GM19240 (cell line): Measurements from ENCODE around the gene ZCCHC24.

Source experiments
- DNase-seq: peaks from one replicate; pipeline ENCODE4 v3.0.0; 2011; ENCODE audit warnings: low spot score; ENCODE audit not compliant: insufficient read length

ZCCHC24 gene

GRCh38 chr10:79384773-79385391 is 60.5 kb downstream of the ZCCHC24 start:
- no peak for DNase-seq

GRCh38 chr10:79383974-79384606 is 61.3 kb downstream of the ZCCHC24 start:
- no peak for DNase-seq

- no peak for DNase-seq
Measured at GRCh38 chr10:79382491-79382941, 62.9 kb downstream of the ZCCHC24 start.

- DNase-seq = no peak
Measured at GRCh38 chr10:79381804-79382221, 63.6 kb downstream of the ZCCHC24 start.

GRCh38 chr10:79380946-79381721 is 64.3 kb downstream of the ZCCHC24 start:
- no peak for DNase-seq

GRCh38 chr10:79380125-79380945 is 65.1 kb downstream of the ZCCHC24 start:
- no peak for DNase-seq

- DNase-seq = no peak
Measured at GRCh38 chr10:79379512-79380124, 65.8 kb downstream of the ZCCHC24 start.

- DNase-seq = no peak
Measured at GRCh38 chr10:79378647-79379511, 66.5 kb downstream of the ZCCHC24 start.

- no peak for DNase-seq
Measured at GRCh38 chr10:79378383-79378646, 67.1 kb downstream of the ZCCHC24 start.

GRCh38 chr10:79377557-79378382 is 67.7 kb downstream of the ZCCHC24 start:
- DNase-seq = no peak

GRCh38 chr10:79376751-79377556 is 68.5 kb downstream of the ZCCHC24 start:
- DNase-seq = no peak

GRCh38 chr10:79376078-79376628 is 69.3 kb downstream of the ZCCHC24 start:
- no peak for DNase-seq

- no peak for DNase-seq
Measured at GRCh38 chr10:79375321-79376077, 69.9 kb downstream of the ZCCHC24 start.

GRCh38 chr10:79374312-79375191 is 70.9 kb downstream of the ZCCHC24 start:
- peak; percentile 91 for DNase-seq

- no peak for DNase-seq
Measured at GRCh38 chr10:79372871-79373270, 72.6 kb downstream of the ZCCHC24 start.

- DNase-seq = no peak
Measured at GRCh38 chr10:79367426-79368189, 77.8 kb downstream of the ZCCHC24 start.
